Limb (tissue), 2 donors: ENCODE results near the gene TAOK2.
"Not testable (repeated sequence)": the region's sequence is repeated elsewhere in the genome, so short reads cannot be mapped to it uniquely, and the experiment has no call there.

Experiments used
- DNase-seq, 2 donors: peaks; one replicate each; pipeline ENCODE4 v3.0.0-alpha.2; 2016; ENCODE audit errors: extremely low spot score in 2 of 2

TAOK2 gene

GRCh38 chr16:30003670-30004423 lies 30.2 kb downstream of the TAOK2 start:
- DNase-seq = no peak

GRCh38 chr16:30004424-30004776 lies 30.7 kb downstream of the TAOK2 start:
- DNase-seq = no peak

- no peak for DNase-seq
Observed at GRCh38 chr16:30004811-30005242, 31.2 kb downstream of the TAOK2 start.

- DNase-seq = peak in 1 of 2 donors; percentile 10
Observed at GRCh38 chr16:30005341-30006094, 31.9 kb downstream of the TAOK2 start.

- DNase-seq = no peak
Observed at GRCh38 chr16:30006095-30006473, 32.4 kb downstream of the TAOK2 start.

- DNase-seq = peak in 1 of 2 donors; percentile 27
Observed at GRCh38 chr16:30006659-30007377, 33.1 kb downstream of the TAOK2 start.

GRCh38 chr16:30007378-30007895 lies 33.8 kb downstream of the TAOK2 start:
- peak in 1 of 2 donors; percentile 26 for DNase-seq

GRCh38 chr16:30009085-30009862 lies 35.6 kb downstream of the TAOK2 start:
- no peak for DNase-seq

- DNase-seq = no peak
Observed at GRCh38 chr16:30009990-30010843, 36.5 kb downstream of the TAOK2 start.

GRCh38 chr16:30010844-30011713 lies 37.4 kb downstream of the TAOK2 start, which contains the start of gene DOC2A:
Gene DOC2A (minus strand): TSS chr16:30011027. CDS start chr16:30010222, 805 bp downstream.
- DNase-seq = peak in 1 of 2 donors; percentile 74

GRCh38 chr16:30011714-30012504 lies 38.2 kb downstream of the TAOK2 start:
- DNase-seq = peak in 1 of 2 donors; percentile 29

GRCh38 chr16:30012598-30012997 lies 38.9 kb downstream of the TAOK2 start:
- DNase-seq = not testable (repeated sequence)

- not testable (repeated sequence) for DNase-seq
Observed at GRCh38 chr16:30015450-30015849, 41.8 kb downstream of the TAOK2 start.

GRCh38 chr16:30016555-30017276 lies 43.0 kb downstream of the TAOK2 start:
- DNase-seq = no peak

GRCh38 chr16:30017277-30017656 lies 43.6 kb downstream of the TAOK2 start:
- no peak for DNase-seq

GRCh38 chr16:30017937-30018336 lies 44.3 kb downstream of the TAOK2 start:
- not testable (repeated sequence) for DNase-seq

- DNase-seq = no peak
Observed at GRCh38 chr16:30018731-30019158, 45.1 kb downstream of the TAOK2 start.

- DNase-seq = no peak
Observed at GRCh38 chr16:30022887-30023286, 49.2 kb downstream of the TAOK2 start, which contains the start of gene C16orf92. Gene C16orf92 (plus strand): TSS chr16:30023198. CDS start chr16:30023341, 143 bp downstream.
